A673 (cell line): ENCODE results near the gene MOSPD3. TPM values are rescaled to one million over a fixed set of nuclear protein-coding genes. Genes with fewer than 3 reads are reported as not detected.

Source experiments
- BruUV-seq: library from RNA; stranded (reverse); fragments of 400-500 nt; replicated peaks from 2 replicates; lab custom pipeline; 2021; lab: Mats Ljungman, UMichigan
- CTCF ChIA-PET: fragments of 300-600 bp; sonication (Branson Sonifier 250); formaldehyde crosslinking; loops from one replicate; lab custom pipeline; 2022; ENCODE audit warnings: antibody characterized with exemption; lab: Charles Lee
- POLR2A ChIA-PET: fragments of 300-600 bp; sonication (Branson Sonifier 250); formaldehyde crosslinking; loops from one replicate; lab custom pipeline; 2022; ENCODE audit warnings: antibody characterized with exemption; ENCODE audit not compliant: low non-redundant PET; lab: Charles Lee
- DNase-seq: peaks from one replicate; pipeline ENCODE4 v3.0.0-alpha.2; 2015; ENCODE audit warnings: low spot score
- H3K27ac ChIP-seq: fragments of 200-600 bp; sonication (generic); 2 replicates; pipeline ENCODE4 v1.5.1; 2016; ENCODE audit warnings: mixed run types, low read depth, mild to moderate bottlenecking, mixed read lengths, antibody characterized with exemption, low read length; ENCODE audit not compliant: poor library complexity, severe bottlenecking
- H3K27me3 ChIP-seq: fragments of 200-600 bp; sonication (generic); replicated peaks from 2 replicates; pipeline ENCODE4 v1.6.1; 2017; ENCODE audit warnings: mixed run types, low read depth, mild to moderate bottlenecking, mixed read lengths, antibody characterized with exemption, low read length; ENCODE audit not compliant: insufficient read depth, poor library complexity
- H3K36me3 ChIP-seq: fragments of 200-600 bp; sonication (generic); 2 replicates; pipeline ENCODE4 v1.6.1; 2016; ENCODE audit warnings: mixed run types, mild to moderate bottlenecking, mixed read lengths, antibody characterized with exemption, low read length; ENCODE audit not compliant: insufficient read depth, poor library complexity, severe bottlenecking
- H3K4me1 ChIP-seq: fragments of 200-600 bp; sonication (generic); 2 replicates; pipeline ENCODE4 v1.6.1; 2017; ENCODE audit warnings: mixed run types, mild to moderate bottlenecking, mixed read lengths, antibody characterized with exemption, low read length; ENCODE audit not compliant: insufficient read depth, poor library complexity, severe bottlenecking
- H3K4me3 ChIP-seq: fragments of 200-600 bp; sonication (generic); 2 replicates; pipeline ENCODE4 v1.5.1; 2016; ENCODE audit warnings: low read depth, mixed run types, mild to moderate bottlenecking, mixed read lengths, low read length; ENCODE audit not compliant: poor library complexity, severe bottlenecking
- H3K9me3 ChIP-seq: fragments of 200-600 bp; sonication (generic); 2 replicates; pipeline ENCODE4 v1.6.1; 2016; ENCODE audit warnings: mixed run types, low read depth, mild to moderate bottlenecking, mixed read lengths, antibody characterized with exemption, low read length; ENCODE audit not compliant: poor library complexity, severe bottlenecking
- EZH2 ChIP-seq: fragments of 200-600 bp; sonication (generic); IDR thresholded peaks from 2 replicates; pipeline ENCODE4 v1.6.1; 2017; ENCODE audit warnings: borderline replicate concordance, low read depth, mild to moderate bottlenecking, mixed read lengths, antibody characterized with exemption, low read length; ENCODE audit not compliant: poor library complexity, severe bottlenecking
- intact Hi-C: fragments of 100-400 bp; cut with micrococcal nuclease; formaldehyde crosslinking; loops from one replicate; pipeline ENCODE4 v1.10.0; 2022; ENCODE audit not compliant: unreplicated experiment
- total RNA-seq: library from RNA; stranded (reverse); gene quantifications from 2 replicates; pipeline ENCODE4 v1.2.3, GENCODE V29; 2021
- TF ChIP-seq, protein P1 (sequence below): fragments of 300-800, 200-600 bp; sonication (generic); conservative IDR thresholded peaks from 2 replicates; pipeline ENCODE4 v1.5.1; 2017; ENCODE audit warnings: low read depth, mild to moderate bottlenecking, antibody characterized with exemption, low read length, moderate library complexity, mixed read lengths

MOSPD3 gene
- total RNA-seq, 1 experiment from 2014 or later: 17.3 TPM

DNA sequence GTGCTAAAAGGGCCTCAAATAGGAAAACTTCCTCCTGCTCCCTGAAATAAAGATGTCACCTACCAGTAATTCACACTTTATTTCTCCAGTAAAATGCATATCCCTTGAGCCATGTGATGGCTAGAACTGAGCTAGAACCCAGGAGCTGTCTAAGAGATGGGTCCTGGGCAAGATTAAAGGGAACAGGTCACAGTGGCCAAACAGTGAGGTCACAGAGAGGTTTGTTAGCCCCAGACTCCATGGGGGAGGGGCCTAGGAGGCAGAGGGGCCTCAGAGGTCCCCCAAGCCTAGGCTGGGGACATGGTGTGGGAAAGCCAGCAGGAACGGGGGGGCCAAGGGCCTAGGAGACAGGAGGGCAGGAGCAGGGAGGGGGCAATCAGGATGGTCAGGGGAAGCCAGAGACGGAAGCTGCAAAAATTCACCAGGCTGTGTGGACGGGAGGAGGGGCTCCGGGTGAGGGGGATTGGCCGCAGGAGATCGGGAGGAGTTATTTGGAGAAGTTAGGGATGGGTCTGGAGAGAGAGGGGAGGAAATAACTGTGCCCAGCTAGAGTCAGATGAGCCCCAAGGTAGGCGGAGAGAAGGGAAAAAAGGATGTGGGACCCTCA is 22.9 kb upstream of the MOSPD3 start:
- CTCF ChIA-PET: interaction anchor here (0.7 kb wide), 1 partner anchor 94 kb away, joined by 4 read pairs; no protein-coding TSS in a partner anchor
- DNase-seq: no peak
- H3K27me3 ChIP-seq: no peaks in the 10 kb centered on the region
- POLR2A ChIA-PET: no interaction called here
- H3K4me1 ChIP-seq: peaks cover 13% of the 10 kb centered on the region
- BruUV-seq: no TSS peak
- H3K36me3 ChIP-seq: no peaks in the 10 kb centered on the region
- H3K27ac ChIP-seq: no peak overlapping the region
- no peak for TF ChIP-seq EZH2
- TF ChIP-seq, protein P1, sequence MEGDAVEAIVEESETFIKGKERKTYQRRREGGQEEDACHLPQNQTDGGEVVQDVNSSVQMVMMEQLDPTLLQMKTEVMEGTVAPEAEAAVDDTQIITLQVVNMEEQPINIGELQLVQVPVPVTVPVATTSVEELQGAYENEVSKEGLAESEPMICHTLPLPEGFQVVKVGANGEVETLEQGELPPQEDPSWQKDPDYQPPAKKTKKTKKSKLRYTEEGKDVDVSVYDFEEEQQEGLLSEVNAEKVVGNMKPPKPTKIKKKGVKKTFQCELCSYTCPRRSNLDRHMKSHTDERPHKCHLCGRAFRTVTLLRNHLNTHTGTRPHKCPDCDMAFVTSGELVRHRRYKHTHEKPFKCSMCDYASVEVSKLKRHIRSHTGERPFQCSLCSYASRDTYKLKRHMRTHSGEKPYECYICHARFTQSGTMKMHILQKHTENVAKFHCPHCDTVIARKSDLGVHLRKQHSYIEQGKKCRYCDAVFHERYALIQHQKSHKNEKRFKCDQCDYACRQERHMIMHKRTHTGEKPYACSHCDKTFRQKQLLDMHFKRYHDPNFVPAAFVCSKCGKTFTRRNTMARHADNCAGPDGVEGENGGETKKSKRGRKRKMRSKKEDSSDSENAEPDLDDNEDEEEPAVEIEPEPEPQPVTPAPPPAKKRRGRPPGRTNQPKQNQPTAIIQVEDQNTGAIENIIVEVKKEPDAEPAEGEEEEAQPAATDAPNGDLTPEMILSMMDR: no peak
- no peak overlapping the region for H3K4me3 ChIP-seq
- intact Hi-C loops: loop anchor here (10.0 kb wide), 1 partner anchor 85 kb away; the partner anchor contains the start of gene GNB2
- no peaks in the 10 kb centered on the region for H3K9me3 ChIP-seq

DNA sequence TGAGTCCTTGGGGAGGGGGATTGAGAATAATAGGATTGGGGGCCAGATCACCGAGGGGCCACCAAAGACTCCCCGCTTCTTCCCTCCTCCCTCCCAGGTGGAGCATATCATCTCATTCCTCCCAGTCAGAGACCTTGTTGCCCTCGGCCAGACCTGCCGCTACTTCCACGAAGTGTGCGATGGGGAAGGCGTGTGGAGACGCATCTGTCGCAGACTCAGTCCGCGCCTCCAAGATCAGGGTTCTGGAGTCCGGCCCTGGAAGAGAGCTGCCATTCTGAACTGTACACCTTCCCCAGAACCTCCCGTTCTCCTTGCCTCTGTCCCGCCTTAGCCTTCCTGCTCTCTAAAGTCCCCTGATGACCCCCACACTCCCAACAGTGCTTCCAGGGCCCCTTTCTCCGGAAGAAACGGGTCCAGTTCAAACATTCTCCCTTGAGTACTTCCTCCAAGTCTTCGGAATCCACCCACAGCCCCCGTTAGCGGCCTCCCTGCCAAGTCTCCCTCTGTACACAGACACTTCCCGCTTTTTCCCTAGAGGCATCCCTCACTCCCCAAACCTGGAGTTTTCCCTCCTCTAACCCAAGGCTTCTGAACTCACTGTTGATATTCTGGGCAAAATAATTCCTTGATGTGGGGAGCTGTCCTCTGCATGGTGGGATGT is 22.1 kb upstream of the MOSPD3 start:
- no peak for DNase-seq
- no peaks in the 10 kb centered on the region for H3K9me3 ChIP-seq
- H3K4me3 ChIP-seq: no peak overlapping the region
- no TSS peak for BruUV-seq
- ChIA-PET CTCF (no interaction called here), POLR2A (no interaction called here)
- H3K4me1 ChIP-seq: peaks cover 6% of the 10 kb centered on the region
- no peak for TF ChIP-seq EZH2
- TF ChIP-seq, protein P1: no peak
- no peak overlapping the region for H3K27ac ChIP-seq
- intact Hi-C loops: no loop called here
- no peaks in the 10 kb centered on the region for H3K27me3 ChIP-seq
- no peaks in the 10 kb centered on the region for H3K36me3 ChIP-seq

DNA sequence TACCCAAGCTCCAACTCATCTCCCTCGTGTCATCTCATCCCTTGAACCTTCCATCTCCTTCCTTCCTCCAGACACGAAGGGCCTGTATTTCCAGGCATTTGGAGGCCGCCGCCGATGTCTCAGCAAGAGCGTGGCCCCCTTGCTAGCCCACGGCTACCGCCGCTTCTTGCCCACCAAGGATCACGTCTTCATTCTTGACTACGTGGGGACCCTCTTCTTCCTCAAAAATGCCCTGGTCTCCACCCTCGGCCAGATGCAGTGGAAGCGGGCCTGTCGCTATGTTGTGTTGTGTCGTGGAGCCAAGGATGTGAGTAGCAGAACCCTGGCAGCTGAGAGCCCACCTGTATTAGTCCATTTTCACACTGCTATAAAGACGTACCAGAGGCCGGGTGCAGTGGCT is 20.7 kb upstream of the MOSPD3 start:
- no peak for DNase-seq
- no TSS peak for BruUV-seq
- CTCF ChIA-PET: no interaction called here
- Histone ChIP-seq H3K4me1 (peaks cover 6% of the 10 kb centered on the region), H3K4me3 (no peak overlapping the region), H3K36me3 (no peaks in the 10 kb centered on the region), H3K27me3 (no peaks in the 10 kb centered on the region), H3K9me3 (no peaks in the 10 kb centered on the region), H3K27ac (no peak overlapping the region)
- POLR2A ChIA-PET: no interaction called here
- no peak for TF ChIP-seq EZH2
- TF ChIP-seq, protein P1: no peak
- intact Hi-C loops: no loop called here
